H1 (cell line): Measurements from ENCODE around the gene LIMK2. TPM values are rescaled to one million over a fixed set of nuclear protein-coding genes. Genes with fewer than 3 reads are reported as not detected.

Source experiments
- CTCF ChIA-PET: fragments of 300-600 bp; sonication (Branson Sonifier 250); formaldehyde crosslinking; loops from one replicate; lab custom pipeline; 2021; ENCODE audit not compliant: partially characterized antibody; lab: Charles Lee
- POLR2A ChIA-PET: fragments of 300-600 bp; sonication (Branson Sonifier 250); formaldehyde crosslinking; loops from one replicate; lab custom pipeline; 2021; ENCODE audit warnings: inconsistent platforms; ENCODE audit not compliant: partially characterized antibody; lab: Charles Lee
- DNase-seq, 2 experiments: peaks; one replicate each; pipeline versions ENCODE4 v3.0.0 to v3.0.0-alpha.2; 2010 to 2022; ENCODE audit warnings: low spot score in 2 of 2, low read depth in 1 of 2, mixed read lengths in 1 of 2
- FAIRE-seq: peaks from 2 replicates; lab custom pipeline; 2011; peaks lifted over from hg19 to GRCh38; lab: Jason Lieb, UNC
- H2AFZ ChIP-seq: 2 replicates; pipeline ENCODE4 v1.8.1; 2012; ENCODE audit warnings: low read length, inconsistent platforms
- H2AK5ac ChIP-seq: 2 replicates; pipeline ENCODE4 v1.6.1; 2013; ENCODE audit warnings: low read depth, low read length
- H2BK120ac ChIP-seq: replicated peaks from 2 replicates; pipeline ENCODE3; 2013; ENCODE audit warnings: low read depth, low read length, inconsistent platforms
- H2BK12ac ChIP-seq: 2 replicates; pipeline ENCODE4 v1.6.1; 2013; ENCODE audit warnings: low read depth, low read length
- H2BK15ac ChIP-seq: 2 replicates; pipeline ENCODE4 v1.6.1; 2013; ENCODE audit warnings: low read length
- H2BK20ac ChIP-seq: 2 replicates; pipeline ENCODE4 v1.6.1; 2013; ENCODE audit warnings: low read length
- H2BK5ac ChIP-seq: 2 replicates; pipeline ENCODE4 v1.6.1; 2013; ENCODE audit warnings: low read depth, low read length
- H3K14ac ChIP-seq: 2 replicates; pipeline ENCODE4 v1.6.1; 2013; ENCODE audit warnings: inconsistent platforms; ENCODE audit not compliant: insufficient read length
- H3K18ac ChIP-seq: 2 replicates; pipeline ENCODE4 v1.6.1; 2013; ENCODE audit warnings: low read length; ENCODE audit errors: extremely low read depth
- H3K23ac ChIP-seq: 2 replicates; pipeline ENCODE4 v1.6.1; 2013; ENCODE audit warnings: inconsistent platforms; ENCODE audit not compliant: insufficient read length
- H3K23me2 ChIP-seq: 2 replicates; pipeline ENCODE4 v1.6.1; 2013; ENCODE audit warnings: low read depth, low read length
- H3K27ac ChIP-seq: 2 replicates; pipeline ENCODE4 v1.6.1; 2011; ENCODE audit warnings: low read depth, low read length, inconsistent platforms
- H3K27me3 ChIP-seq, 4 experiments: replicated peaks in 1 of 4; 1 replicate in 1 of 4; 2 replicates in 3 of 4; pipeline versions ENCODE4 v1.6.1 to v1.8.1; 2011 to 2013; ENCODE audit warnings: low read length in 3 of 4, mild to moderate bottlenecking in 3 of 4, inconsistent platforms in 2 of 4, mixed read lengths in 2 of 4, moderate library complexity in 1 of 4; ENCODE audit not compliant: control insufficient read depth in 3 of 4, insufficient read depth in 3 of 4; ENCODE audit errors: extremely low read depth in 1 of 4
- H3K36me3 ChIP-seq, 4 experiments: 2 replicates each; pipeline versions ENCODE4 v1.6.1 to v1.8.1; 2011 to 2013; ENCODE audit warnings: mild to moderate bottlenecking in 4 of 4, low read length in 3 of 4, moderate library complexity in 2 of 4, control low read depth in 1 of 4, inconsistent platforms in 1 of 4; ENCODE audit not compliant: insufficient read depth in 4 of 4, control insufficient read depth in 2 of 4
- H3K4ac ChIP-seq: replicated peaks from 2 replicates; pipeline ENCODE3; 2013; ENCODE audit warnings: low read length, low read depth, mixed read lengths, inconsistent platforms; ENCODE audit not compliant: insufficient read length
- H3K4me1 ChIP-seq, 4 experiments: replicated peaks in 1 of 4; 1 replicate in 1 of 4; 2 replicates in 3 of 4; pipeline versions ENCODE4 v1.6.1 to v1.8.1; 2011 to 2013; ENCODE audit warnings: low read length in 3 of 4, inconsistent platforms in 2 of 4, mixed read lengths in 1 of 4; ENCODE audit not compliant: insufficient read depth in 4 of 4, control insufficient read depth in 3 of 4
- H3K4me2 ChIP-seq, 2 experiments: 2 replicates each; pipeline versions ENCODE4 v1.6.1 to v1.8.1; 2011 to 2013; ENCODE audit warnings: low read depth in 2 of 2, low read length in 2 of 2, control low read depth in 1 of 2, inconsistent platforms in 1 of 2, mild to moderate bottlenecking in 1 of 2; ENCODE audit not compliant: insufficient read depth in 1 of 2
- H3K4me3 ChIP-seq, 4 experiments: fragments of 200-600, 300-600 bp in 1 of 4; sonication (generic), shearing (Covaris generic), sonication (Bioruptor Twin) in 1 of 4; 2 replicates each; pipeline versions ENCODE4 v1.5.1 to v1.8.1; 2011 to 2016; ENCODE audit warnings: low read length in 4 of 4, low read depth in 3 of 4, control low read depth in 2 of 4, inconsistent platforms in 2 of 4, mild to moderate bottlenecking in 2 of 4, mixed read lengths in 1 of 4, moderate library complexity in 1 of 4; ENCODE audit not compliant: insufficient read depth in 2 of 4; ENCODE audit errors: extremely low read depth in 1 of 4
- H3K56ac ChIP-seq: replicated peaks from 2 replicates; pipeline ENCODE3; 2013; ENCODE audit warnings: low read depth, mild to moderate bottlenecking, mixed read lengths, low read length, inconsistent platforms; ENCODE audit not compliant: insufficient read length
- H3K79me1 ChIP-seq: 2 replicates; pipeline ENCODE4 v1.6.1; 2013; ENCODE audit warnings: low read depth, low read length, control low read depth
- H3K79me2 ChIP-seq, 2 experiments: 2 replicates each; pipeline versions ENCODE4 v1.6.1 to v1.8.1; 2012 to 2013; ENCODE audit warnings: low read length in 2 of 2, mild to moderate bottlenecking in 2 of 2, inconsistent platforms in 1 of 2; ENCODE audit not compliant: insufficient read depth in 2 of 2, control insufficient read depth in 1 of 2
- H3K9ac ChIP-seq, 4 experiments: replicated peaks in 1 of 4; 1 replicate in 1 of 4; 2 replicates in 3 of 4; pipeline versions ENCODE4 v1.6.1 to v1.8.1; 2011 to 2013; ENCODE audit warnings: low read depth in 3 of 4, low read length in 3 of 4, control low read depth in 2 of 4, mild to moderate bottlenecking in 2 of 4, moderate library complexity in 2 of 4, inconsistent platforms in 1 of 4; ENCODE audit errors: extremely low read depth in 1 of 4
- H3K9me3 ChIP-seq, 2 experiments: 2 replicates each; pipeline versions ENCODE4 v1.6.1 to v1.8.1; 2012 to 2013; ENCODE audit warnings: mild to moderate bottlenecking in 2 of 2, moderate library complexity in 2 of 2, control low read depth in 1 of 2, inconsistent platforms in 1 of 2, low read depth in 1 of 2, low read length in 1 of 2, mixed read lengths in 1 of 2; ENCODE audit not compliant: insufficient read depth in 2 of 2
- H4K20me1 ChIP-seq, 2 experiments: replicated peaks in 1 of 2; 2 replicates each; pipeline versions ENCODE3 to v1.8.1; 2011 to 2013; ENCODE audit warnings: inconsistent platforms in 2 of 2, low read length in 2 of 2, mild to moderate bottlenecking in 1 of 2; ENCODE audit not compliant: insufficient read depth in 2 of 2, control insufficient read depth in 1 of 2
- H4K5ac ChIP-seq: 2 replicates; pipeline ENCODE4 v1.6.1; 2013; ENCODE audit warnings: low read length, low read depth, mixed read lengths, inconsistent platforms; ENCODE audit not compliant: insufficient read length
- H4K8ac ChIP-seq: 2 replicates; pipeline ENCODE4 v1.8.0; 2013; ENCODE audit warnings: mild to moderate bottlenecking, moderate library complexity, low read length, inconsistent platforms; ENCODE audit not compliant: insufficient read depth; ENCODE audit errors: extremely low read depth
- H4K91ac ChIP-seq: replicated peaks from 2 replicates; pipeline ENCODE3; 2013; ENCODE audit warnings: low read length, mixed read lengths, inconsistent platforms; ENCODE audit not compliant: insufficient read length
- CTBP2 ChIP-seq: IDR thresholded peaks from 2 replicates; pipeline ENCODE4 v1.7.0; 2011; ENCODE audit warnings: borderline replicate concordance, mild to moderate bottlenecking, moderate library complexity, mixed read lengths, low read length; ENCODE audit not compliant: insufficient read depth, insufficient read length
- JUND ChIP-seq: IDR thresholded peaks from 2 replicates; pipeline ENCODE4 v1.6.1; 2011; ENCODE audit warnings: mild to moderate bottlenecking, improper control_type of control experiment, low read length
- NANOG ChIP-seq: IDR thresholded peaks from 2 replicates; pipeline ENCODE4 v1.6.1; 2011; ENCODE audit warnings: low read length, low read depth, mild to moderate bottlenecking, inconsistent platforms; ENCODE audit not compliant: insufficient read depth, poor library complexity, severe bottlenecking
- RNF2 ChIP-seq: fragments of 200-900, 300-1000 bp; sonication (generic); IDR thresholded peaks from 2 replicates; pipeline ENCODE4 v1.7.1; 2016; ENCODE audit warnings: borderline replicate concordance, low read depth, mild to moderate bottlenecking, antibody characterized with exemption, low read length; ENCODE audit not compliant: poor library complexity, severe bottlenecking; ENCODE audit errors: missing control alignments
- YY1 ChIP-seq: IDR thresholded peaks from 2 replicates; pipeline ENCODE4 v1.6.1; 2011; ENCODE audit warnings: low read depth, mild to moderate bottlenecking, low read length
- WGBS, 2 experiments: shearing (Covaris generic) in 1 of 2; methylation state at CpG; one replicate each; pipeline versions ENCODE4 v1.1.6 to v1.1.7; 2013 to 2015; ENCODE audit warnings: low lambda C conversion rate in 2 of 2, mixed read lengths in 2 of 2, inconsistent platforms in 1 of 2, low coverage in 1 of 2, missing lambda C conversion rate in 1 of 2; ENCODE audit not compliant: insufficient replicate concordance in 2 of 2, insufficient coverage in 1 of 2, insufficient read length in 1 of 2; ENCODE audit errors: extremely low coverage in 1 of 2, missing lambda C conversion rate in 1 of 2; 5-methylcytosine and 5-hydroxymethylcytosine counted together
- polyA plus RNA-seq, 7 experiments: library from polyadenylated mRNA; depleted of rRNA in 3 of 7; stranded (reverse) in 5 of 7; unstranded in 2 of 7; fragments of >200 nt in 5 of 7; fragments of 200-250 nt in 2 of 7; gene quantifications; 1 replicate in 5 of 7; 2 replicates in 1 of 7; 4 replicates in 1 of 7; pipeline versions ENCODE4 v1.2.1 to v1.2.3, GENCODE V29; 2011 to 2013; ENCODE audit warnings: missing spikeins in 2 of 7, mixed read lengths in 2 of 7
- total RNA-seq: library from RNA; stranded (reverse); fragmentation: NEBNext Ultra II Directional; extraction: Animal tissue kit (Norgen Biotek cat#: 25700); gene quantifications from 2 replicates; pipeline ENCODE4 v1.2.1, GENCODE V29; 2021
- TF ChIP-seq, protein P1 (sequence below): IDR thresholded peaks from 2 replicates; pipeline ENCODE4 v1.6.1; 2012; ENCODE audit warnings: inconsistent platforms

LIMK2 gene
- total and polyA plus RNA-seq, 2 of the 8 experiments (the other 6 are each of a cell fraction or from before 2014, with no cell fraction given) = 13.2 to 37.6 TPM

GRCh38 chr22:31323578-31324550 lies 111.8 kb downstream of the LIMK2 start:
- Histone ChIP-seq H3K4ac (no peak overlapping the region), H2AK5ac (no peak overlapping the region), H3K9ac (no peak overlapping the region), H4K20me1 (peaks cover 6 to 13% of the 10 kb centered on the region in 2 experiments), H3K79me1 (peaks cover 6% of the 10 kb centered on the region; the same call in 1 of the 2 replicates), H2BK5ac (no peak overlapping the region), H2BK15ac (no peak overlapping the region), H3K23ac (no peak overlapping the region), H3K79me2 (no peaks in the 10 kb centered on the region), H4K91ac (no peak overlapping the region), H3K23me2 (no peaks in the 10 kb centered on the region), H3K36me3 (peaks cover 20 to 39% (median 33%) of the 10 kb centered on the region in 4 experiments), H3K27ac (no peak overlapping the region; the same call in 1 of the 2 replicates), H3K18ac (no peak overlapping the region), H3K4me3 (no peak overlapping the region), H3K14ac (no peak overlapping the region), H2BK20ac (no peak overlapping the region), H2BK120ac (no peak overlapping the region), H3K27me3 (no peaks in the 10 kb centered on the region), H4K5ac (no peak overlapping the region), H2BK12ac (no peak overlapping the region), H2AFZ (no peak overlapping the region), H3K9me3 (no peaks in the 10 kb centered on the region), H4K8ac (no peak overlapping the region), H3K4me2 (no peak overlapping the region), H3K56ac (no peak overlapping the region), H3K4me1 (no peaks in the 10 kb centered on the region; a peak in 1 of 7 replicates)
- TF ChIP-seq, protein P1, sequence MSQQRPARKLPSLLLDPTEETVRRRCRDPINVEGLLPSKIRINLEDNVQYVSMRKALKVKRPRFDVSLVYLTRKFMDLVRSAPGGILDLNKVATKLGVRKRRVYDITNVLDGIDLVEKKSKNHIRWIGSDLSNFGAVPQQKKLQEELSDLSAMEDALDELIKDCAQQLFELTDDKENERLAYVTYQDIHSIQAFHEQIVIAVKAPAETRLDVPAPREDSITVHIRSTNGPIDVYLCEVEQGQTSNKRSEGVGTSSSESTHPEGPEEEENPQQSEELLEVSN = no peak
- TF ChIP-seq YY1 (no peak), NANOG (no peak), RNF2 (no peak), CTBP2 (no peak), JUND (no peak)
- POLR2A ChIA-PET = interaction anchor here (0.6 to 2.9 kb wide), 7 partner anchors 10 to 765 kb away, joined by 3 to 19 read pairs (median 4); no protein-coding TSS in a partner anchor
- WGBS, 2 experiments = 93% methylated on average over 7 of the region's 8 CpGs; no CpG with 5 or more reads in 1 of the 2 experiments
- CTCF ChIA-PET = interaction anchor here (0.6 to 1.7 kb wide), 7 partner anchors 8 to 104 kb away, joined by 3 to 11 read pairs (median 3); partner anchors contain the start of gene PIK3IP1
- no peak for DNase-seq
- no peak for FAIRE-seq
